ENCODE results near the gene RHBDF2. TPM values are rescaled to one million over a fixed set of nuclear protein-coding genes. Genes with fewer than 3 reads are reported as not detected.

The RHBDF2 gene
- total RNA-seq, 1 experiment from 2014 or later, result 5.1 TPM

DNA sequence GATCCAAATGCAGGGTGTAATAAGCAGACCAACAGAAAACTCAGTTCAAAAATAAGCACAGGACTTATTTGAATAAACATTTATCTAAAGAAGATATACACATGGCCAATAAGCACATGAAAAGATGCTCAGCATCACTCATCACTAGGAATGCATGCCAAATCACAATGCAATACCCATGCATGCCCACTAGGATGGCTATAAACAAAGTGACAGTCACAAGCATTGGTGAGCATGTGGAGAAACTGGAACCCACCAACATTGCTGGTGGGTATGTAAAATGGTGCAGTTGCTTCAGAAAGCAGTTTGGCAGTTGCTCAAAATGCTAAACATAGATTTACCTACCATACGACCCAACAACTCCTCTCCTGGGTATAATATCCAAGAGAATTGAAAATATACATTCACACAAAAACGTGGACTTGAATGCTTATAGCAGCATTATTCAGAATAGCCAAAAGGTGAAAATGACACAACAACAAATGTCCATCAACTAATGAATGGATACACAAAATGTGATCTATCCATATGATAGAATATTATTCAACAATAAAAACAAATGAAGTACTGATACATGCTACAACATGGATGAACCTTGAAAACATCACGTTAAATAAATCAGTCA, 68.4 kb downstream of the RHBDF2 start:
- H3K27me3 ChIP-seq (ENCODE audit: low read length), result no peaks in the 10 kb centered on the region
- H3K4me3 ChIP-seq (ENCODE audit: low read length), result no peak overlapping the region
- no peak overlapping the region for H3K27ac ChIP-seq (ENCODE audit: low read length)
- H2AFZ ChIP-seq (ENCODE audit: low read length), result no peak overlapping the region
- peak overlapping the region; percentile 33 for H3K4me2 ChIP-seq (ENCODE audit: low read depth, low read length, poor library complexity, severe bottlenecking)
- peak; percentile 76 for DNase-seq
- no peaks in the 10 kb centered on the region for H3K9me2 ChIP-seq (replicated peaks; ENCODE audit: insufficient read depth, low read length)
- no peaks in the 10 kb centered on the region for H3K9me3 ChIP-seq (ENCODE audit: low read length)
- no peaks in the 10 kb centered on the region for H3K36me3 ChIP-seq (ENCODE audit: insufficient read depth, low read length)
- H4K20me1 ChIP-seq (ENCODE audit: insufficient read depth, low read depth, low read length), result peaks cover 69% of the 10 kb centered on the region
- peaks cover 28% of the 10 kb centered on the region for H3K79me2 ChIP-seq (ENCODE audit: low read length)
- peaks cover 73% of the 10 kb centered on the region for H3K4me1 ChIP-seq (ENCODE audit: low read length)
- no peak overlapping the region for H3K9ac ChIP-seq (ENCODE audit: low read length)

DNA sequence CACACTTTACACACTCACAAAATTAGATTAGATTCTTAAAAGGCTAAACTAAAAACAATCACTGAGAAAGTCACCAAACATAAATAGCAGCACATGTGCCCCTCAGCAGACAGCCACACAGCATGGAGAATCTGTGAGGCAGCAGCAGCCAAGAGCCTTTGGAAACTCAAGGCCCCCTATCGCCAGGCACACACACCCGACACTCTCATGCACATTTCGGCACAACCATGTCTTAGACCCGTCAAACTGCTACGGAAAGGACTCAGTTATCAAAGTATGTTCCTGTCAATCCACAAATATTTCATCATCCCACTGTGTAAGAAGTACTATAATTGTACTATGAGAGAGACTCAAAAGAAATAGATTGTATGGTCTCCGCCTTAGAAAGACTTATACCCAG, 69.2 kb downstream of the RHBDF2 start:
- Histone ChIP-seq H3K9ac (ENCODE audit: low read length) (no peak overlapping the region), H3K4me1 (ENCODE audit: low read length) (peaks cover 80% of the 10 kb centered on the region), H3K36me3 (ENCODE audit: insufficient read depth, low read length) (no peaks in the 10 kb centered on the region), H2AFZ (ENCODE audit: low read length) (no peak overlapping the region), H3K27ac (ENCODE audit: low read length) (no peak overlapping the region), H3K4me2 (ENCODE audit: low read depth, low read length, poor library complexity, severe bottlenecking) (no peak overlapping the region), H3K9me2 (replicated peaks; ENCODE audit: insufficient read depth, low read length) (no peaks in the 10 kb centered on the region), H4K20me1 (ENCODE audit: insufficient read depth, low read depth, low read length) (peaks cover 71% of the 10 kb centered on the region), H3K79me2 (ENCODE audit: low read length) (peaks cover 25% of the 10 kb centered on the region), H3K9me3 (ENCODE audit: low read length) (no peaks in the 10 kb centered on the region), H3K27me3 (ENCODE audit: low read length) (no peaks in the 10 kb centered on the region), H3K4me3 (ENCODE audit: low read length) (no peak overlapping the region)
- DNase-seq, result no peak

DNA sequence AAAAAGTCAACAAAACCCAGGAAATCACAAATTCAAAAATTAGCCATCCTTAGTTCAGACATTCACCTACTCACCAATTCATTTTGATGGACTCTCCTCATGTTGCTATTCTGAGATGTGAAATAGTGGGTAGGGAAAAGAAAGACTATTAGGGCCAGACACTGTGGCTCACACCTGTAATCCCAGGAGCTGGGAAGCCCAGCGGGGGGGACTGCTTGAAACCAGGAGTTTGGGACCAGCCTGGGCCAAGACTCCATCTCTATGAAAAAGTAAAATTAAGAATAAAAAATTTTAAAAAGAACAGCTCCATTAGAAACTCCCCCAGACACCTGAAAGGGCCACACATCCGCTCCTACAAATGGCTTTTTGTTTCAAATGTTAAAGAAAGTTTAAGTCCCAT, 69.7 kb downstream of the RHBDF2 start:
- no peaks in the 10 kb centered on the region for H3K36me3 ChIP-seq (ENCODE audit: insufficient read depth, low read length)
- H2AFZ ChIP-seq (ENCODE audit: low read length), result no peak overlapping the region
- H3K27me3 ChIP-seq (ENCODE audit: low read length), result no peaks in the 10 kb centered on the region
- DNase-seq, result no peak
- H3K27ac ChIP-seq (ENCODE audit: low read length), result no peak overlapping the region
- no peak overlapping the region for H3K4me3 ChIP-seq (ENCODE audit: low read length)
- H3K79me2 ChIP-seq (ENCODE audit: low read length), result peaks cover 27% of the 10 kb centered on the region
- no peaks in the 10 kb centered on the region for H3K9me3 ChIP-seq (ENCODE audit: low read length)
- H4K20me1 ChIP-seq (ENCODE audit: insufficient read depth, low read depth, low read length), result peaks cover 68% of the 10 kb centered on the region
- H3K4me2 ChIP-seq (ENCODE audit: low read depth, low read length, poor library complexity, severe bottlenecking), result no peak overlapping the region
- peaks cover 85% of the 10 kb centered on the region for H3K4me1 ChIP-seq (ENCODE audit: low read length)
- no peak overlapping the region for H3K9ac ChIP-seq (ENCODE audit: low read length)
- H3K9me2 ChIP-seq (replicated peaks; ENCODE audit: insufficient read depth, low read length), result no peaks in the 10 kb centered on the region

DNA sequence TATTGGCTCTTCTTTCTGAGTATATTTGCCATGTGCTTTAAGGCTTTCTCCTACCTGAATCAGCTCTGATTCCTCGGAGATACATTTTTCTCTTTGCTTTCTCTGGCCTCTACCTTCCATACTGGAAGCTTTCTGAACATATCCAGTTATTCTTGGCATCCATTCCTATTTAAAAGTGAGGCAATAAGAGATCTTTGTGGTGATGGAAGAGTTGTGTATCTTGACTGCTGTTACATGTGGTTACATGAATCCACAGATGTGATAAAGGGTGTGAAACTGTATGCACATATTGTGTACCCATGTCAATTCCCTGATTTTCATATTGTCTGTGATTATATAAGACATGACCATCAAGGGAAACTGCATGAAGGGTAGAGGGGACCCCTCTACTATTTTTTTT, 72.7 kb downstream of the RHBDF2 start:
- peak overlapping the region; percentile 71 for H3K4me2 ChIP-seq (ENCODE audit: low read depth, low read length, poor library complexity, severe bottlenecking)
- H4K20me1 ChIP-seq (ENCODE audit: insufficient read depth, low read depth, low read length), result peaks cover 49% of the 10 kb centered on the region

DNA sequence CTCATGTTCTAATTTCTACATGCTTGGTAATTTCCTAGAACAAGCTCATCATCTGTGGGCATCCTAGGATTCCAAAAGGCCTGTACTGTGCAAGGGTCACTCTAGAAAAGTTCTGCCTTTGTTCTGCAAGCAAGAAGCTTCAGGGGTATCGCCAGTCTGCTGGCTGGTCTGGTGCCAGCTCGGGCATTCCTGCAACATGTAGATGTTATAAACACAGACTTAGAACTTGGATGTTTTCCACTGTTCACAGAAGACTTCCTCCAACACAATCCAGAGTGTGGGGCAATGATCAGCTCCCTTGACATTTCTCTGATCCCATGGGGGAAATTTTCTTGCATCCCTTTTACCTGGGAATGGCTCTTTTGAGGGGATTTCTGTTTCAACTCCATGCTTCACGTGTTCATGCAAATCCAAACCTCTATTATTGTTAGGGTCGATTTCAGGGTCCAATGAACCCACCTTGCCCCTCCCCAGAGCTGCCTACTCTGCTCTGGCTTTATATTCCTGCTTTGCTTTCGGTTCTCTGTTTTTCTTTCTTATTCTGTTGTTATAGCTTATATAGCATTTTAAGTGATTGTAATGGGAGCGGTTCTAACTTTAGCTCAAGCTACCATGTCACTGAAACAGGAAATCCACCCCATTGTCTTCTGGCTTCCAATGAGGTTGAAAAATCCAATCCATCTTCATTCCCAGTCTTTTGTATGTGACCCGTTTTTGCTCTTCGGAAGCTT, 73.6 kb downstream of the RHBDF2 start:
- peak overlapping the region; percentile 50; the same call in 1 of the 2 replicates for H3K9ac ChIP-seq (ENCODE audit: low read length)
- H3K9me3 ChIP-seq (ENCODE audit: low read length), result no peaks in the 10 kb centered on the region
- no peak overlapping the region for H2AFZ ChIP-seq (ENCODE audit: low read length)
- peaks cover 84% of the 10 kb centered on the region for H3K4me1 ChIP-seq (ENCODE audit: low read length)
- H3K4me2 ChIP-seq (ENCODE audit: low read depth, low read length, poor library complexity, severe bottlenecking), result peak overlapping the region; percentile 71
- H3K9me2 ChIP-seq (replicated peaks; ENCODE audit: insufficient read depth, low read length), result no peaks in the 10 kb centered on the region
- peak overlapping the region; percentile 54 for H3K4me3 ChIP-seq (ENCODE audit: low read length)
- no peaks in the 10 kb centered on the region for H3K27me3 ChIP-seq (ENCODE audit: low read length)
- DNase-seq, result peak; percentile 82
- H3K79me2 ChIP-seq (ENCODE audit: low read length), result peaks cover 14% of the 10 kb centered on the region
- H4K20me1 ChIP-seq (ENCODE audit: insufficient read depth, low read depth, low read length), result peaks cover 45% of the 10 kb centered on the region
- peak overlapping the region; percentile 75 for H3K27ac ChIP-seq (ENCODE audit: low read length)
- H3K36me3 ChIP-seq (ENCODE audit: insufficient read depth, low read length), result no peaks in the 10 kb centered on the region

More for the DNA sequence above, 72.7 kb downstream of the RHBDF2 start:
- no peaks in the 10 kb centered on the region for H3K9me2 ChIP-seq (replicated peaks; ENCODE audit: insufficient read depth, low read length)
- no peaks in the 10 kb centered on the region for H3K27me3 ChIP-seq (ENCODE audit: low read length)
- peaks cover 85% of the 10 kb centered on the region for H3K4me1 ChIP-seq (ENCODE audit: low read length)
- H3K79me2 ChIP-seq (ENCODE audit: low read length), result peaks cover 18% of the 10 kb centered on the region
- no peaks in the 10 kb centered on the region for H3K9me3 ChIP-seq (ENCODE audit: low read length)
- H3K36me3 ChIP-seq (ENCODE audit: insufficient read depth, low read length), result no peaks in the 10 kb centered on the region
- peak overlapping the region; percentile 54 for H3K4me3 ChIP-seq (ENCODE audit: low read length)
- peak overlapping the region; percentile 75 for H3K27ac ChIP-seq (ENCODE audit: low read length)
- H2AFZ ChIP-seq (ENCODE audit: low read length), result no peak overlapping the region
- no peak for DNase-seq
- H3K9ac ChIP-seq (ENCODE audit: low read length), result peak overlapping the region; percentile 50

DNA sequence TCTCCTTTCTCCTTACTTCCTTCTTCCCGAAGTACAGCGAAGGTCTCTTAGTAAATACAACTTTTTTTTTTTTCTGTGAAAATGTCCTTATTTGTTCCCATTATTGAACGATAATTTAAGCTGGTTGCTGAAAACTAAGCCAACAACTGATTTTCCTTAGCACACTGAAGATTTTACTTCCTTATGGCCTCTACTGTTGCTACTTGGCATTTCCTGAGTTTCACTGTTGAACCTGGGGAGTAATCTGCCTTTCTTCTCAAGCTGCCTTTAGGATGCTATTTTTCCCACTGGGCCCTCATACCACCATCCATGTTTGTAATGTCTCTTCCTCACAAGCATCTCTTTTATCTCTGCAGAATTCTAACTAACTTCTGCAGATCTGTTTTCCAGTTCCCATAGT, 74.4 kb downstream of the RHBDF2 start:
- Histone ChIP-seq H3K27ac (ENCODE audit: low read length) (peak overlapping the region; percentile 75), H3K79me2 (ENCODE audit: low read length) (peaks cover 11% of the 10 kb centered on the region), H4K20me1 (ENCODE audit: insufficient read depth, low read depth, low read length) (peaks cover 45% of the 10 kb centered on the region)

DNA sequence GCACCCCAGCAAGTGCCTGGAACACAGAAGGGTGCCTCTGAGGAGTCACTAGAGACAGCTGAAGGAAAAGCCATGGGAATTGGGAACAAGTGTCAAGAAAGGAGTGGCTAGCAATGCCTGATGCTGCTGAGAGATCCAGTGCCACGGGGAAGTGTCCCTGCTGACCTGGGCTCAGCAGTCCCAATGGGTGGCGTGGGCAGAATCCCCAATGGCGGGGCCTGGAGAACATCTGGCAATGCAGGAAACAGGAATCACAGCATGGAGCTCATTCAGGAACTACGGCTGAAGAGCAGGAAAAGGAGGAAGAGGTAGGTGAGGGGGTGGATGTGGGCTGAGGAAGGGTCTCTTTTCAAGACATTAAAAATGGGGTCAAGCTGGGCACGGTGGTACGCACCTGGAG, 78.4 kb downstream of the RHBDF2 start:
- Histone ChIP-seq H3K4me1 (ENCODE audit: low read length) (peaks cover 74% of the 10 kb centered on the region), H3K9ac (ENCODE audit: low read length) (no peak overlapping the region), H3K4me2 (ENCODE audit: low read depth, low read length, poor library complexity, severe bottlenecking) (peak overlapping the region; percentile 39), H3K79me2 (ENCODE audit: low read length) (peaks cover 23% of the 10 kb centered on the region), H4K20me1 (ENCODE audit: insufficient read depth, low read depth, low read length) (peaks cover 48% of the 10 kb centered on the region), H3K36me3 (ENCODE audit: insufficient read depth, low read length) (no peaks in the 10 kb centered on the region), H3K9me2 (replicated peaks; ENCODE audit: insufficient read depth, low read length) (no peaks in the 10 kb centered on the region), H3K9me3 (ENCODE audit: low read length) (no peaks in the 10 kb centered on the region), H3K27me3 (ENCODE audit: low read length) (no peaks in the 10 kb centered on the region), H2AFZ (ENCODE audit: low read length) (no peak overlapping the region), H3K27ac (ENCODE audit: low read length) (no peak overlapping the region; the same call in 1 of the 2 replicates), H3K4me3 (ENCODE audit: low read length) (no peak overlapping the region)
- no peak for DNase-seq

More for the DNA sequence above, 74.4 kb downstream of the RHBDF2 start:
- Histone ChIP-seq H3K9me3 (ENCODE audit: low read length) (no peaks in the 10 kb centered on the region), H3K9me2 (replicated peaks; ENCODE audit: insufficient read depth, low read length) (no peaks in the 10 kb centered on the region), H2AFZ (ENCODE audit: low read length) (no peak overlapping the region), H3K4me3 (ENCODE audit: low read length) (no peak overlapping the region; the same call in 1 of the 2 replicates), H3K27me3 (ENCODE audit: low read length) (no peaks in the 10 kb centered on the region), H3K36me3 (ENCODE audit: insufficient read depth, low read length) (no peaks in the 10 kb centered on the region), H3K4me1 (ENCODE audit: low read length) (peaks cover 84% of the 10 kb centered on the region), H3K4me2 (ENCODE audit: low read depth, low read length, poor library complexity, severe bottlenecking) (peak overlapping the region; percentile 71), H3K9ac (ENCODE audit: low read length) (no peak overlapping the region)
- DNase-seq, result no peak

DNA sequence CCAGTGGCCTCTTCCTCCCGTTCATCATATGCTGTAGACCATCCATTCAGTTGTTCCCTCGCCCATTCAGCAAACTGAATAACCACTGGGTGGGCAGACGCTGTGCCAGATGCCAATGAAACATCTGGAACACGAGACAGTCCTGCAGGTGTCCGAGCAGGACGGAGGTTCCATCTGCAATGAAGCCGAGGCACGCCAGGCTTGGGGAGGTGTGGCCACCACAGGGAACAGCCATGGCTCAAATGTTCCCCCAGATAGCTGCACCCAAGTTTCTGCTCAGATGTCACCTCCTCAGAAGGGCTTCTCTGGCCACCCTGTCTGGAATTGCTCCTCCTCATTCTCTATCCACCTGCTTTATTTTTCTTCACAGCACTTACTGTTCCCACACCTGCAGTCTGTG, 78.8 kb downstream of the RHBDF2 start:
- no peaks in the 10 kb centered on the region for H3K9me3 ChIP-seq (ENCODE audit: low read length)
- H3K4me2 ChIP-seq (ENCODE audit: low read depth, low read length, poor library complexity, severe bottlenecking), result peak overlapping the region; percentile 39
- no peak overlapping the region for H3K4me3 ChIP-seq (ENCODE audit: low read length)
- peaks cover 49% of the 10 kb centered on the region for H4K20me1 ChIP-seq (ENCODE audit: insufficient read depth, low read depth, low read length)
- no peak overlapping the region; the same call in 1 of the 2 replicates for H3K27ac ChIP-seq (ENCODE audit: low read length)
- H3K9me2 ChIP-seq (replicated peaks; ENCODE audit: insufficient read depth, low read length), result no peaks in the 10 kb centered on the region
- no peaks in the 10 kb centered on the region for H3K27me3 ChIP-seq (ENCODE audit: low read length)
- no peak for DNase-seq
- H3K9ac ChIP-seq (ENCODE audit: low read length), result no peak overlapping the region
- peaks cover 71% of the 10 kb centered on the region for H3K4me1 ChIP-seq (ENCODE audit: low read length)
- peaks cover 23% of the 10 kb centered on the region for H3K79me2 ChIP-seq (ENCODE audit: low read length)
- H3K36me3 ChIP-seq (ENCODE audit: insufficient read depth, low read length), result no peaks in the 10 kb centered on the region
- no peak overlapping the region for H2AFZ ChIP-seq (ENCODE audit: low read length)
